K562 (cell line): ENCODE results near the gene NOLC1. TPM values are rescaled to one million over a fixed set of nuclear protein-coding genes. Genes with fewer than 3 reads are reported as not detected.

Experiments used
- CHD1 ChIP-seq: fragments of 200-600 bp; sonication (generic); IDR thresholded peaks from one replicate; pipeline ENCODE4 v1.6.1; 2012; ENCODE audit warnings: mild to moderate bottlenecking, moderate library complexity, low read length, inconsistent platforms
- CREM ChIP-seq: IDR thresholded peaks from 2 replicates; pipeline ENCODE4 v1.6.1; 2014; ENCODE audit warnings: antibody characterized with exemption, low read depth
- EP400 ChIP-seq: fragments of 450-650 bp; IDR thresholded peaks from 2 replicates; pipeline ENCODE4 v1.6.1; 2017; ENCODE audit warnings: antibody characterized with exemption, mild to moderate bottlenecking, moderate library complexity
- GATAD2B ChIP-seq: fragments of 450-650 bp; IDR thresholded peaks from 2 replicates; pipeline ENCODE4 v1.6.1; 2017; ENCODE audit warnings: mild to moderate bottlenecking, borderline replicate concordance
- HMG20A ChIP-seq: fragments of 450-650 bp; formaldehyde crosslinking; conservative IDR thresholded peaks from 2 replicates; pipeline ENCODE4 v1.4.0; 2020; ENCODE audit warnings: mild to moderate bottlenecking, mixed read lengths
- KHSRP ChIP-seq: fragments of 450-650 bp; IDR thresholded peaks from 2 replicates; pipeline ENCODE4 v1.6.1; 2017
- LCOR ChIP-seq: sonication (generic); formaldehyde crosslinking; IDR thresholded peaks from 2 replicates; pipeline ENCODE4 v1.8.0; 2022; ENCODE audit warnings: mild to moderate bottlenecking, missing genetic modification reagents
- MEIS2 ChIP-seq: fragments of 450-650 bp; IDR thresholded peaks from 2 replicates; pipeline ENCODE4 v1.6.1; 2014; ENCODE audit warnings: mild to moderate bottlenecking; ENCODE audit not compliant: partially characterized antibody
- MYC ChIP-seq, 2 experiments: fragments of 250-450 bp in 1 of 2; sonication (Bioruptor Pico) in 1 of 2; IDR thresholded peaks; 2 replicates each; pipeline versions ENCODE4 v1.5.1 to v1.6.1; 2012 to 2021; ENCODE audit warnings: low read depth in 2 of 2, borderline replicate concordance in 1 of 2, improper control_type of control experiment in 1 of 2, low read length in 1 of 2, mild to moderate bottlenecking in 1 of 2, moderate library complexity in 1 of 2
- NONO ChIP-seq, 2 experiments: fragments of 200-400 bp in 1 of 2; fragments of 450-650 bp in 1 of 2; formaldehyde crosslinking in 1 of 2; IDR thresholded peaks; 2 replicates each; pipeline ENCODE4 v1.6.1; 2017; ENCODE audit warnings: low read depth in 2 of 2, mild to moderate bottlenecking in 2 of 2, moderate library complexity in 2 of 2, low read length in 1 of 2
- NR2C1 ChIP-seq, 2 experiments: fragments of 450-650 bp; IDR thresholded peaks; 2 replicates each; pipeline ENCODE4 v1.6.1; 2017; ENCODE audit warnings: mild to moderate bottlenecking in 2 of 2, antibody characterized with exemption in 1 of 2, inconsistent platforms in 1 of 2, missing compliant biosample characterization in 1 of 2, missing genetic modification characterization in 1 of 2
- POLR2B ChIP-seq: fragments of 450-650 bp; IDR thresholded peaks from 2 replicates; pipeline ENCODE4 v1.6.1; 2018; ENCODE audit warnings: low read depth; ENCODE audit not compliant: partially characterized antibody
- RBBP5 ChIP-seq: fragments of 200-600 bp; sonication (generic); IDR thresholded peaks from 2 replicates; pipeline ENCODE4 v1.6.1; 2012; ENCODE audit warnings: borderline replicate concordance, mild to moderate bottlenecking, low read length, control low read depth, inconsistent platforms; ENCODE audit not compliant: insufficient read depth, poor library complexity, severe bottlenecking
- SMARCC2 ChIP-seq: fragments of 450-650 bp; IDR thresholded peaks from 2 replicates; pipeline ENCODE4 v1.6.1; 2017; ENCODE audit warnings: antibody characterized with exemption, moderate library complexity, mild to moderate bottlenecking, low read depth
- SRSF1 ChIP-seq: fragments of 200-400 bp; formaldehyde crosslinking; IDR thresholded peaks from 2 replicates; pipeline ENCODE4 v1.6.1; 2017; ENCODE audit warnings: mild to moderate bottlenecking, low read depth, low read length, moderate library complexity
- TBP ChIP-seq: optimal IDR thresholded peaks from 2 replicates; pipeline ENCODE3; 2011; ENCODE audit warnings: low read depth, low read length, improper control_type of control experiment
- ZNF586 ChIP-seq: fragments of 450-650 bp; formaldehyde crosslinking; conservative IDR thresholded peaks from 2 replicates; pipeline ENCODE4 v1.4.0; 2020; ENCODE audit warnings: mild to moderate bottlenecking, moderate library complexity
- polyA plus RNA-seq, 8 experiments: library from polyadenylated mRNA; depleted of rRNA in 4 of 8; stranded (reverse) in 5 of 8; unstranded in 3 of 8; fragments of >200 nt; fragmentation: Nextera tagmentation in 2 of 8; fragmentation: Illumina TruSeq in 1 of 8; extraction: Ambion mirVana in 2 of 8; extraction: Trizol in 1 of 8; gene quantifications; 2 replicates each; pipeline versions ENCODE4 v1.2.1 to v1.2.3, GENCODE V29; 2011 to 2014; ENCODE audit warnings: inconsistent platforms in 1 of 8, missing spikeins in 1 of 8
- total RNA-seq, 7 experiments: library from RNA; depleted of rRNA in 6 of 7; stranded (reverse); fragments of >200 nt in 6 of 7; fragmentation: Illumina TruSeq in 2 of 7; extraction: Trizol in 2 of 7; gene quantifications; 2 replicates each; pipeline versions ENCODE4 v1.2.1 to v1.2.3, GENCODE V29; 2011 to 2021; ENCODE audit warnings: low replicate concordance in 1 of 7
- TF ChIP-seq, protein P1 (sequence below), 2 experiments: fragments of 450-650 bp; conservative IDR thresholded peaks; 2 replicates each; pipeline ENCODE4 v1.6.1; 2017; ENCODE audit warnings: mild to moderate bottlenecking in 2 of 2, moderate library complexity in 2 of 2
- TF ChIP-seq, protein P2 (sequence below): fragments of 250-450 bp; sonication (Bioruptor Pico); IDR thresholded peaks from 2 replicates; pipeline ENCODE4 v1.6.1; 2021; ENCODE audit warnings: mild to moderate bottlenecking
- TF ChIP-seq, protein P3 (sequence below): fragments of 250-450 bp; sonication (Bioruptor Pico); IDR thresholded peaks from 2 replicates; pipeline ENCODE4 v1.8.0; 2022; ENCODE audit warnings: moderate library complexity, mild to moderate bottlenecking, inconsistent platforms
- TF ChIP-seq, protein P4 (sequence below): fragments of 450-650 bp; IDR thresholded peaks from 2 replicates; pipeline ENCODE4 v1.6.1; 2016; ENCODE audit warnings: borderline replicate concordance

NOLC1 gene
- total and polyA plus RNA-seq, 9 of the 15 experiments (the other 6 are each of a cell fraction or from before 2014, with no cell fraction given) = 102 to 310 (median 165) TPM

DNA sequence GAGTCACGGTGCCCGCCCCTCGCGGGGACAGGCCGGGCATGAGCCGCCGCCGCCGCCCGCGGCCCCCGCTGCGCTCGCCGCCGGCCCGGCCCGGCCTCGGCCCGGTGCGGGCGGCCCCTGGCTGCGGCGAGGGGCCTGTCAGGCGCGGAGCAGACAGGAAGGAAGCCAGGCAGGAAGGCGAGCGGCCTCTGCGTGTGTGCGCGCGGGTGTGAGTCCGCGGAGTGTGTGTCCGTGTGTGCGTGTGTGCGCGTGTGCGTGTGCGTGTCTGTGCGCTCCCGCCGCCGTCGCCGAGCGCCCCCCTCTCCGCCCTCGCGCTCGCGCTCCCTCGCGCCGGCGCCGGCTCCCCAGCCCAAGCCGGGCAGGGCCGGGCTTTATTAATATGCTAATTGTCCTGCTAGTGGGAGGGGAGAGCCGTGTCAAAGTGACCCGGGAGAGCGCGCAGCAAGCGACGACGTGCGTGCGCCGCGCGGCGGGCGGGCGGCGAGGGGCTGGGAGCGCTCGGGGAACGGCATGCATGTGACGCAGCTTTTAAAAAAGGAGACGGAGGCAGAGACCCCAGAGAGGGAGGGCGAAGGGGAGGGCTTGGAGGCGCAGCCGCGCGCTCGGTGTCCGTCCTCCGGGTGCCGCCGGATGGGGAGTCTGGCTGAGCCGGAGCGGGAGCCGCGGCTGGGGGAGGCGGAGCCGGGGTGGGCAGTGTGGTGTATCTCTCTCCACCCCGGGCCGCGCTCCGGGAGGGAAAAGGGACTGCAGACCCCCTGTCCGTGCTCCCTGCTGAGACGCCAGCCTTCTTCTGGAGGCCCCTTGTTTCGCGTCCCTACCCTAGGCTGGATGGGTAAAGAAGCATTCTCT, 31.8 kb upstream of the NOLC1 start, which contains the start of gene LDB1 (continued):
- TF ChIP-seq, protein P1, sequence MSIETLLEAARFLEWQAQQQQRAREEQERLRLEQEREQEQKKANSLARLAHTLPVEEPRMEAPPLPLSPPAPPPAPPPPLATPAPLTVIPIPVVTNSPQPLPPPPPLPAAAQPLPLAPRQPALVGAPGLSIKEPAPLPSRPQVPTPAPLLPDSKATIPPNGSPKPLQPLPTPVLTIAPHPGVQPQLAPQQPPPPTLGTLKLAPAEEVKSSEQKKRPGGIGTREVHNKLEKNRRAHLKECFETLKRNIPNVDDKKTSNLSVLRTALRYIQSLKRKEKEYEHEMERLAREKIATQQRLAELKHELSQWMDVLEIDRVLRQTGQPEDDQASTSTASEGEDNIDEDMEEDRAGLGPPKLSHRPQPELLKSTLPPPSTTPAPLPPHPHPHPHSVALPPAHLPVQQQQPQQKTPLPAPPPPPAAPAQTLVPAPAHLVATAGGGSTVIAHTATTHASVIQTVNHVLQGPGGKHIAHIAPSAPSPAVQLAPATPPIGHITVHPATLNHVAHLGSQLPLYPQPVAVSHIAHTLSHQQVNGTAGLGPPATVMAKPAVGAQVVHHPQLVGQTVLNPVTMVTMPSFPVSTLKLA (conservative IDR thresholded peaks at IDR 0.05) = peak; percentile 46 to 80
- peak; percentile 2 for TF ChIP-seq RBBP5
- peak; percentile 78 for TF ChIP-seq POLR2B
- TF ChIP-seq CREM = peak; percentile 87
- no peak for TF ChIP-seq KHSRP
- TF ChIP-seq EP400 = peak; percentile 51; the same call in 1 of the 2 replicates
- 0 out of 2 replicates have a peak, but pooled peaks have one; percentile 29 for TF ChIP-seq LCOR (CRISPR knock-in tag)
- peak; percentile 68 for TF ChIP-seq CHD1
- peak; percentile 4 for TF ChIP-seq MEIS2
- TF ChIP-seq, protein P2, sequence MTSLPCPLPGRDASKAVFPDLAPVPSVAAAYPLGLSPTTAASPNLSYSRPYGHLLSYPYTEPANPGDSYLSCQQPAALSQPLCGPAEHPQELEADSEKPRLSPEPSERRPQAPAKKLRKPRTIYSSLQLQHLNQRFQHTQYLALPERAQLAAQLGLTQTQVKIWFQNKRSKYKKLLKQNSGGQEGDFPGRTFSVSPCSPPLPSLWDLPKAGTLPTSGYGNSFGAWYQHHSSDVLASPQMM (CRISPR knock-in tag) = no peak
- no peak for TF ChIP-seq NR2C1 (IDR thresholded peaks at IDR 0.05)
- TF ChIP-seq NR2C1 (tag; IDR thresholded peaks at IDR 0.05) = no peak
- TF ChIP-seq TBP = peak; percentile 54
- TF ChIP-seq, protein P3, sequence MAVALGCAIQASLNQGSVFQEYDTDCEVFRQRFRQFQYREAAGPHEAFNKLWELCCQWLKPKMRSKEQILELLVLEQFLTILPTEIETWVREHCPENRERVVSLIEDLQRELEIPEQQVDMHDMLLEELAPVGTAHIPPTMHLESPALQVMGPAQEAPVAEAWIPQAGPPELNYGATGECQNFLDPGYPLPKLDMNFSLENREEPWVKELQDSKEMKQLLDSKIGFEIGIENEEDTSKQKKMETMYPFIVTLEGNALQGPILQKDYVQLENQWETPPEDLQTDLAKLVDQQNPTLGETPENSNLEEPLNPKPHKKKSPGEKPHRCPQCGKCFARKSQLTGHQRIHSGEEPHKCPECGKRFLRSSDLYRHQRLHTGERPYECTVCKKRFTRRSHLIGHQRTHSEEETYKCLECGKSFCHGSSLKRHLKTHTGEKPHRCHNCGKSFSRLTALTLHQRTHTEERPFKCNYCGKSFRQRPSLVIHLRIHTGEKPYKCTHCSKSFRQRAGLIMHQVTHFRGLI = no peak
- no peak for TF ChIP-seq SRSF1
- TF ChIP-seq GATAD2B = 0 out of 2 replicates have a peak, but pooled peaks have one; percentile 66
- TF ChIP-seq, protein P4, sequence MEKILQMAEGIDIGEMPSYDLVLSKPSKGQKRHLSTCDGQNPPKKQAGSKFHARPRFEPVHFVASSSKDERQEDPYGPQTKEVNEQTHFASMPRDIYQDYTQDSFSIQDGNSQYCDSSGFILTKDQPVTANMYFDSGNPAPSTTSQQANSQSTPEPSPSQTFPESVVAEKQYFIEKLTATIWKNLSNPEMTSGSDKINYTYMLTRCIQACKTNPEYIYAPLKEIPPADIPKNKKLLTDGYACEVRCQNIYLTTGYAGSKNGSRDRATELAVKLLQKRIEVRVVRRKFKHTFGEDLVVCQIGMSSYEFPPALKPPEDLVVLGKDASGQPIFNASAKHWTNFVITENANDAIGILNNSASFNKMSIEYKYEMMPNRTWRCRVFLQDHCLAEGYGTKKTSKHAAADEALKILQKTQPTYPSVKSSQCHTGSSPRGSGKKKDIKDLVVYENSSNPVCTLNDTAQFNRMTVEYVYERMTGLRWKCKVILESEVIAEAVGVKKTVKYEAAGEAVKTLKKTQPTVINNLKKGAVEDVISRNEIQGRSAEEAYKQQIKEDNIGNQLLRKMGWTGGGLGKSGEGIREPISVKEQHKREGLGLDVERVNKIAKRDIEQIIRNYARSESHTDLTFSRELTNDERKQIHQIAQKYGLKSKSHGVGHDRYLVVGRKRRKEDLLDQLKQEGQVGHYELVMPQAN = peak; percentile 54; the same call in 1 of the 2 replicates
- TF ChIP-seq NONO (IDR thresholded peaks at IDR 0.05; ENCODE audit: low read depth in 2 of 2, low read length in 1 of 2) = 0 out of 4 replicates have a peak, but pooled peaks have one; percentile 20 to 51
- no peak for TF ChIP-seq ZNF586 (CRISPR knock-in tag)
- TF ChIP-seq MYC (IDR thresholded peaks at IDR 0.05; ENCODE audit: low read depth, low read length) = peak; percentile 74
- TF ChIP-seq MYC (CRISPR knock-in tag; IDR thresholded peaks at IDR 0.05; ENCODE audit: borderline replicate concordance, low read depth) = peak; percentile 32; the same call in 1 of the 2 replicates
- TF ChIP-seq SMARCC2 = no peak
- TF ChIP-seq HMG20A (CRISPR knock-in tag) = no peak
